Ureter (tissue), 1 donor: ENCODE results near the gene RTL9. TPM values are rescaled to one million over a fixed set of nuclear protein-coding genes. Genes with fewer than 3 reads are reported as not detected.
A peak's percentile ranks its signal among the peaks of the same experiment; 100 is the strongest.
"Not testable (repeated sequence)": the region's sequence is repeated elsewhere in the genome, so short reads cannot be mapped to it uniquely, and the experiment has no call there.

Experiments
- DNase-seq: peaks from one replicate; pipeline ENCODE4 v3.0.0-alpha.2; 2020; ENCODE audit warnings: low spot score
- total RNA-seq: library from RNA; stranded (reverse); gene quantifications from one replicate; pipeline ENCODE4 v1.2.4, GENCODE V29; 2023
- donor health status: DM: yes; HTN: yes; CAD: no.

The RTL9 gene
- total RNA-seq, 1 donor from 2014 or later, result not detected

DNA sequence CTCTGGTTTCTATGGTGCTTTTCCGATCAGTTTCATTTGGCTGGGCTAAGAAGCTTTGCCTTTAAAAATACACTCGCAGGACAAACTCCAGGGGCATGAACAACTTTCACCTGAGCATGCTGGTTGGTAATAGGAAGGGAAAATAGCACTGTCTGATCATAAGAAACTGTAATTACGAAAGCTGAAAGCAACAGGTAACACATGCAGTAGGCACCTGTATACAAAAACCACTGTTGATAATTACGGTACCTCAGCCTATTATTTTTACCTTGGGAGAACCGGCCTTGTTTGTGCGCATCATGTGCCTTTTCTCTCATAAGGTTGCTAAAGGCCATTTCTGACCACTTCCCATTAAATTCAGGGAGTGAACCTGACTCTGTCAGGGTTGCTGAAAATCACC lies 45.7 kb downstream of the RTL9 start:
- DNase-seq, result no peak

DNA sequence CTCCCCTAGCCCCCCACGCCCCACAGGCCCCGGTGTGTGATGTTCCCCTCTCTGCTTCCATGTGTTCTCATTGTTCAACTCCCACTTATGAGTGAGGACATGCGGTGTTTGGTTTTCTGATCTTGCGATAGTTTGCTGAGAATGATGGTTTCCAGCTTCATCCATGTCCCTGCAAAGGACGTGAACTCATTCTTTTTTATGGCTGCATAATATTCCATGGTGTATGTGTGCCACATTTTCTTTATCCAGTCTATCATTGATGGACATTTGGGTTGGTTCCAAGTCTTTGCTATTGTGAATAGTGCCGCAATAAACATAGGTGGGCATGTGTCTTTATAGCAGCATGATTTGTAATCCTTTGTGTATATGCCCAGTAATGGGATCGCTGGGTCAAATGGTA lies 47.6 kb downstream of the RTL9 start:
- DNase-seq, result not testable (repeated sequence)

DNA sequence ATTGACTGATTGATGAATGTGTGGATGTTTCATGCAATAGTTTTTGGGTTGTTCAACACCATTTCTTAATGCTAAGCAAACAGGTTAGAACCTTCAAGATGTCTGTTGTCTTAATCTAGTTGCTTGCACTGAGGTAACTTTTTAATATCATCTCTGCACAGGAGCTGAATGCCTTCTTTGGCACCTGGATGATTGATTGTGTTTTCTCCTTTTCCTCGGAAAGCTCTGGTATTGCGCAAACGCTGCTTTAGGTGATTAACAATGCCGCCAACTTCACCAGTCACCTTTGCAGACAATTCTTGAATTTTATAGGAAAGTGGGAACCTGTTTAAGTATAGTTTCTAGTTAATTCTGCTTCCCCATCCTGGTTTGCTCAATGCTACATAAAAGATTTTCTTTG lies 48.2 kb downstream of the RTL9 start:
- DNase-seq, result no peak

DNA sequence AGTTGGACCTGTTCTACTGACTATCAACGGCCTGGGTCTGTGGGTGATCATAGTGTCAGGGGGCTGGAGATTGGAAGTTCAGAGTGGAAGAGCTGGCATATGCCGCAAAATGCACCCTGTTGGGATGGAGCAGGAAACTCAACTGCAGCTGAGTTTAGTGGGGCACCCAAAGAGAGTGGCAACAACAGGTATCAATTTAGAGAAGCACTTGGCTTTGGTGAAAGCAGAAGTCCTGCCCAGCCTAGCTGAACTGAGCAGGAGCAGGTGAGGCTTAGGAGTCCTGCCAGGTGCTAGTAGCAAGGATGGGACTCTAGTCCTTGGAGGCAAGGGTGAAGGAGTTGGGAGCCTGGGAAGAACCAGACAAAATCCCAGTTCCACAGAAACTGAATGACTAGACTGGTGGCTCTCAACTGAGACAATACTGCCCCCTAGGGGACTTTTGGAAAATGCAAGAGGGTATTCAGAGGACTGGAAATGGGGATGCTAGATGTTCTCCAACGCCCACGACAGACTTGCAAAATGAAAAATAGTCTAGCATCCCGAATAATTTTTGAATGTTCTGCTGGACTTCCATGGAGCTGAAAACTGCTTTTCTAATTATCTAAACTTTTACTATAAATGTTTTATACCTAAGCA lies 49.4 kb downstream of the RTL9 start:
- DNase-seq, result peak; percentile 52

Other genes with a start within 250 kb of the RTL9 start
- gene AMMECR1, start 40.8 kb upstream of the RTL9 start, total RNA-seq, result 12.2 TPM